HG03095 (cell line): Measurements from ENCODE around the gene CUL3.
A peak's percentile ranks its signal among the peaks of the same experiment; 100 is the strongest.
"Not testable (repeated sequence)": the region's sequence is repeated elsewhere in the genome, so short reads cannot be mapped to it uniquely, and the experiment has no call there.

Experiments used
- ATAC-seq: cut with Tn5 transposase; IDR thresholded peaks from one replicate; pipeline ENCODE4 v1.9.1; 2021; ENCODE audit warnings: moderate library complexity; ENCODE audit not compliant: unreplicated experiment

Gene CUL3

GRCh38 chr2:224583033-224583432 lies 2.1 kb downstream of the CUL3 start:
- not testable (repeated sequence) for ATAC-seq

- ATAC-seq, result no peak
Measured at GRCh38 chr2:224580248-224580647, 4.9 kb downstream of the CUL3 start.

GRCh38 chr2:224579411-224579810 lies 5.8 kb downstream of the CUL3 start:
- no peak for ATAC-seq

- no peak for ATAC-seq
Measured at GRCh38 chr2:224577541-224577940, 7.6 kb downstream of the CUL3 start.

GRCh38 chr2:224576088-224576715 lies 9.0 kb downstream of the CUL3 start:
- ATAC-seq, result peak; percentile 52

- ATAC-seq, result no peak
Measured at GRCh38 chr2:224574423-224575084, 10.6 kb downstream of the CUL3 start.

- ATAC-seq, result no peak
Measured at GRCh38 chr2:224573724-224574123, 11.4 kb downstream of the CUL3 start.

GRCh38 chr2:224572338-224572737 lies 12.8 kb downstream of the CUL3 start:
- no peak for ATAC-seq

GRCh38 chr2:224570328-224570993 lies 14.7 kb downstream of the CUL3 start:
- ATAC-seq, result no peak

GRCh38 chr2:224569654-224570053 lies 15.5 kb downstream of the CUL3 start:
- ATAC-seq, result no peak

- ATAC-seq, result no peak
Measured at GRCh38 chr2:224565452-224566035, 19.6 kb downstream of the CUL3 start.

- no peak for ATAC-seq
Measured at GRCh38 chr2:224563537-224563936, 21.6 kb downstream of the CUL3 start.

- no peak for ATAC-seq
Measured at GRCh38 chr2:224562831-224563230, 22.3 kb downstream of the CUL3 start.

- ATAC-seq, result peak; percentile 64
Measured at GRCh38 chr2:224561234-224562005, 23.7 kb downstream of the CUL3 start.

GRCh38 chr2:224560549-224560948 lies 24.6 kb downstream of the CUL3 start:
- no peak for ATAC-seq

GRCh38 chr2:224557610-224558009 lies 27.6 kb downstream of the CUL3 start:
- no peak for ATAC-seq

GRCh38 chr2:224556381-224556780 lies 28.8 kb downstream of the CUL3 start:
- no peak for ATAC-seq

- no peak for ATAC-seq
Measured at GRCh38 chr2:224555823-224556366, 29.3 kb downstream of the CUL3 start.

- ATAC-seq, result no peak
Measured at GRCh38 chr2:224552771-224553170, 32.4 kb downstream of the CUL3 start.

GRCh38 chr2:224551693-224552092 lies 33.5 kb downstream of the CUL3 start:
- ATAC-seq, result no peak

- ATAC-seq, result no peak
Measured at GRCh38 chr2:224546926-224547325, 38.2 kb downstream of the CUL3 start.
